Testis (tissue), 3 donors: Measurements from ENCODE around the gene FBXO41. TPM values are rescaled to one million over a fixed set of nuclear protein-coding genes. Genes with fewer than 3 reads are reported as not detected.

Source experiments
- DNase-seq: peaks from one replicate; pipeline ENCODE4 v3.0.0-alpha.2; 2019
- H3K27ac ChIP-seq, 2 donors: fragments of 200-600 bp; sonication (generic); one replicate each; pipeline ENCODE4 v1.5.1; 2019
- H3K27me3 ChIP-seq: fragments of 200-600 bp; sonication (generic); one replicate; pipeline ENCODE4 v1.5.1; 2019
- H3K36me3 ChIP-seq: fragments of 200-600 bp; sonication (generic); one replicate; pipeline ENCODE4 v1.5.1; 2017; ENCODE audit warnings: low read depth; ENCODE audit errors: missing control alignments
- H3K4me1 ChIP-seq: fragments of 200-600 bp; sonication (generic); one replicate; pipeline ENCODE4 v1.5.1; 2019
- H3K4me3 ChIP-seq, 2 donors: fragments of 200-600 bp; sonication (generic); one replicate each; pipeline ENCODE4 v1.5.1; 2017 to 2019
- H3K9me3 ChIP-seq: fragments of 200-600 bp; sonication (generic); one replicate; pipeline ENCODE4 v1.5.1; 2017
- POLR2A ChIP-seq: fragments of 450-650 bp; IDR thresholded peaks from one replicate; pipeline ENCODE4 v1.6.1; 2017; ENCODE audit warnings: antibody characterized with exemption, mild to moderate bottlenecking, moderate library complexity
- WGBS, 2 donors: methylation state at CpG; one replicate each; pipeline ENCODE4 v1.1.5; 2018; 5-methylcytosine and 5-hydroxymethylcytosine counted together
- intact Hi-C: fragments of 100-400 bp; cut with DNase I; formaldehyde crosslinking; loops from one replicate; pipeline ENCODE4 v1.15.1; 2023; ENCODE audit warnings: low total_unique reads
- polyA plus RNA-seq: library from polyadenylated mRNA; stranded (reverse); fragments of 350-450 nt; fragmentation: Illumina TruSeq; extraction: RNeasy Lipid Tissue Mini Kit (QIAGEN cat#74804); gene quantifications from one replicate; pipeline ENCODE4 v1.2.3, GENCODE V29; 2014; ENCODE audit warnings: low read depth, low replicate concordance; ENCODE audit not compliant: insufficient read depth
- total RNA-seq, 2 donors: library from RNA; depleted of rRNA; stranded (reverse); fragments of >200 nt; gene quantifications; one replicate each; pipeline ENCODE4 v1.2.3, GENCODE V29; 2016
- TF ChIP-seq, protein P1 (sequence below), 3 experiments: fragments of 450-650 bp in 2 of 3; fragments of 200-600 bp in 1 of 3; sonication (generic) in 1 of 3; IDR thresholded peaks; one replicate each; pipeline ENCODE4 v1.5.1; 2016 to 2019; ENCODE audit warnings: antibody characterized with exemption in 3 of 3, mild to moderate bottlenecking in 2 of 3, moderate library complexity in 1 of 3

FBXO41 gene
- total and polyA plus RNA-seq, 3 donors from 2014 or later, result 4.9 to 12.4 (median 11.1) TPM

DNA sequence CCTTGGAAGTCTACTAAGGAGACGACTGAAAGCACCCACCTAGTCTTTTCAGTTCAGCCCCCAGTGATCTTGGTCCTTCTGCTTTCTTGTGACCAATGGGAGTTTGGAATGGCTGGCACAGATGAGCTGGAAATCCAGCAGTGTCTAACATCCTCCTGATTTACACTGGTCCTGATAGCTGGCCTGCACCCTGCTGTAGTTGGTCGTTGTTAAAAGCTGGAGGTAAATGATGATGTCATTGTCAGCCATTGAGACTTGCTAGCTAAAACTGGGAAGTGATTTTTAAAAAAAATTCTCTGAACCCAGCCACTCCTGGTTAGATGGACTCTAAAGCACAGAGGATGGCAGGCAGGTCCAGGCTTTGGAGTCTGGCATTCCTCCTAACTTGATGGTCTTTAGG, 30.9 kb downstream of the FBXO41 start:
- 56 to 67% methylated on average over 2 of the region's 2 CpGs for WGBS, 2 donors
- no peaks in the 10 kb centered on the region for H3K27me3 ChIP-seq
- intact Hi-C loops, result no loop called here
- no peaks in the 10 kb centered on the region for H3K9me3 ChIP-seq
- H3K27ac ChIP-seq, result no peak overlapping the region
- no peak for DNase-seq
- no peak for TF ChIP-seq POLR2A
- TF ChIP-seq, protein P1, sequence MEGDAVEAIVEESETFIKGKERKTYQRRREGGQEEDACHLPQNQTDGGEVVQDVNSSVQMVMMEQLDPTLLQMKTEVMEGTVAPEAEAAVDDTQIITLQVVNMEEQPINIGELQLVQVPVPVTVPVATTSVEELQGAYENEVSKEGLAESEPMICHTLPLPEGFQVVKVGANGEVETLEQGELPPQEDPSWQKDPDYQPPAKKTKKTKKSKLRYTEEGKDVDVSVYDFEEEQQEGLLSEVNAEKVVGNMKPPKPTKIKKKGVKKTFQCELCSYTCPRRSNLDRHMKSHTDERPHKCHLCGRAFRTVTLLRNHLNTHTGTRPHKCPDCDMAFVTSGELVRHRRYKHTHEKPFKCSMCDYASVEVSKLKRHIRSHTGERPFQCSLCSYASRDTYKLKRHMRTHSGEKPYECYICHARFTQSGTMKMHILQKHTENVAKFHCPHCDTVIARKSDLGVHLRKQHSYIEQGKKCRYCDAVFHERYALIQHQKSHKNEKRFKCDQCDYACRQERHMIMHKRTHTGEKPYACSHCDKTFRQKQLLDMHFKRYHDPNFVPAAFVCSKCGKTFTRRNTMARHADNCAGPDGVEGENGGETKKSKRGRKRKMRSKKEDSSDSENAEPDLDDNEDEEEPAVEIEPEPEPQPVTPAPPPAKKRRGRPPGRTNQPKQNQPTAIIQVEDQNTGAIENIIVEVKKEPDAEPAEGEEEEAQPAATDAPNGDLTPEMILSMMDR (IDR thresholded peaks at IDR 0.05), result no peak
- H3K4me1 ChIP-seq, result peaks cover 9% of the 10 kb centered on the region
- H3K36me3 ChIP-seq, result no peaks in the 10 kb centered on the region
- H3K4me3 ChIP-seq, result no peak overlapping the region

DNA sequence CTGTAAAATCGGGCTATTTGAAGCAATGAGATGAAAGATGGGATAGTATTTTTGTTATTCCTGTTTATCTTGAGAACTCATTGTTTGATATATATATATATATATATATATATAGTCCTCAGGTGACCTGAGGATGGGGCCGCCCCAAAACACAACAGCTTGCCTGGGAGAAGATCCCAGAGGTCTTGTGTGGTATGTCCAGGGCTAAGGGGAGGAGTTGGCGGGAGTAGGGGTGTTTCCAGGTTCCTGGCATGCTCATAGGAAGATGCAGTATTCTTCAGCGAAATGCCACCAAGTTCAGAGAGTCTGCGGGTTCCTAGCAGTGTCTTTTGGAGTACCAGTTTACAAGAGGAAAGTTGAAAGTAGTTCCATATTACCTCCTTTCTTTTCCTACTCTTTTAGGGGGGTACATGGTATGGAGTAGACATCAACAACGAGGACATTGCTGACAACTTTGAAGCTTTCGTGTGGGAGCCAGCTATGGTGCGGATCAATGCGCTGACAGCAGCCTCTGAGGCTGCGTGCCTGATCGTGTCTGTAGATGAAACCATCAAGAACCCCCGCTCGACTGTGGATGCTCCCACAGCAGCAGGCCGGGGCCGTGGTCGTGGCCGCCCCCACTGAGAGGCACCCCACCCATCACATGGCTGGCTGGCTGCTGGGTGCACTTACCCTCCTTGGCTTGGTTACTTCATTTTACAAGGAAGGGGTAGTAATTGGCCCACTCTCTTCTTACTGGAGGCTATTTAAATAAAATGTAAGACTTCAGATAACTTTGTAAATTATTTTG, 31.8 kb downstream of the FBXO41 start:
- Histone ChIP-seq H3K4me3 (no peak overlapping the region), H3K27me3 (no peaks in the 10 kb centered on the region), H3K4me1 (peaks cover 9% of the 10 kb centered on the region), H3K36me3 (no peaks in the 10 kb centered on the region), H3K9me3 (no peaks in the 10 kb centered on the region), H3K27ac (no peak overlapping the region)
- intact Hi-C loops, result no loop called here
- 85 to 89% methylated on average over 17 of the region's 17 CpGs for WGBS, 2 donors
- TF ChIP-seq, protein P1 (IDR thresholded peaks at IDR 0.05), result no peak
- TF ChIP-seq POLR2A, result no peak
- DNase-seq, result no peak

DNA sequence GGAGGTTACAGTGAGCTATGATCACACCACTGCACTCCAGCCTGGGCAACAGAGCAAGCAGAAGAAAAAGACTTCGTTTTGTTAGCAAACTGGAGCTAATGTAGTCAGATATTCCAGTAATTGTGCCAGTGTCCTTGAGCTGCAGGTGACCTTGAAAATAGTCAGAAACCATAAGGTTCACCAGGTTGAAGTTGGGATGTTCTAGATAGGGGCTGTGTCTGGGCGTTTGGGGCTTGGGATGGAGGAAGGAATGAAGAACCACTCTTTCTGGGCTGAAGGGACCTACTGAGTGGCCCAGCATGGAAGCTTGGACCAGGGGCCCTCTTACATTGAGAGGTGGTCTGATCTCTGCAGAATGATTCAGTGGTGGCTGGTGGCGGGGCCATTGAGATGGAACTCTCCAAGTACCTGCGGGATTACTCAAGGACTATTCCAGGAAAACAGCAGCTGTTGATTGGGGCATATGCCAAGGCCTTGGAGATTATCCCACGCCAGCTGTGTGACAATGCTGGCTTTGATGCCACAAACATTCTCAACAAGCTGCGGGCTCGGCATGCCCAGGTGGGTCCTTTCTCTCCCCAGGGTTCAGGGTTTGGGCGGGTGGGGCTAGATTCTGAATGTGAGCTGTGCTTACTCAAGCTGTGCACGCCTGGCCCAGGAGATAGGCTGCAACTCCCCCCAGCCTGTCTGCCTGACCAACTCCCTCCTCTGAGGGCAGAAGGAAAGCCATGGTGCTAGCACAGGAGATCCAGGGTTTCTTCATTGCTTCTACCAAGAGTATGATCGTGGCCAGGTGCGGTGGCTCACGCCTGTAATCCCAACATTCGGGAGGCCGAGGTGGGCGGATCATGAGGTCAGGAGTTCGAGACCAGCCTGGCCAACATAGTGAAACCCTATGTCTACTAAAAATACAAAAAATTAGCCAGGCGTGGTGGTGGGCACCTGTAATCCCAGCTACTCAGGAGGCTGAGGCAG, 33.1 kb downstream of the FBXO41 start:
- 67 to 72% methylated on average over 15 to 17 of the region's 17 CpGs for WGBS, 2 donors

DNA sequence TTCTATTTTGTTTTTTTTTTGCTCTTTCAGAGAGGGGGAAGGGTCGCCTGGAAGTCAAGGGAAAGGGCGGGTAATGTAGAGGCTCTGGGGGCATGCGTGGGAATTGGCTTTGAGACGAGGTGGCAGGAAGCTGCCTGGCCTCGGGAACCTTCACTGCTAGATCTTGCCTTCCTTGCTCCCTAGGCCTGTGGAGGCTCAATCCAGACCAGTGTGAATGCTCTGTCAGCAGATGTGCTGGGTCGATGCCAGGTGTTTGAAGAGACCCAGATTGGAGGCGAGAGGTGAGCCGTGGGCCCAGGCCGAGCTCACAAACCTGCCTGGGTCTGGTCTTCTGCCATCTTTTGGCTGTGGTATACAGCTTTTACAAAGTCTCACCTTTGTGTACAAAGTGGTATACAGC, 34.6 kb downstream of the FBXO41 start:
- Histone ChIP-seq H3K9me3 (no peaks in the 10 kb centered on the region), H3K4me3 (no peak overlapping the region), H3K4me1 (peaks cover 12% of the 10 kb centered on the region), H3K27me3 (no peaks in the 10 kb centered on the region), H3K27ac (no peak overlapping the region), H3K36me3 (no peaks in the 10 kb centered on the region)
- intact Hi-C loops, result no loop called here
- 59 to 71% methylated on average over 9 of the region's 9 CpGs for WGBS, 2 donors
- DNase-seq, result no peak
- TF ChIP-seq POLR2A, result no peak
- TF ChIP-seq, protein P1 (IDR thresholded peaks at IDR 0.05), result no peak

More for the DNA sequence above, 33.1 kb downstream of the FBXO41 start:
- TF ChIP-seq POLR2A, result no peak
- TF ChIP-seq, protein P1 (IDR thresholded peaks at IDR 0.05), result no peak
- no peak for DNase-seq
- intact Hi-C loops, result no loop called here
- no peaks in the 10 kb centered on the region for H3K36me3 ChIP-seq
- H3K27me3 ChIP-seq, result no peaks in the 10 kb centered on the region
- no peaks in the 10 kb centered on the region for H3K9me3 ChIP-seq
- H3K4me3 ChIP-seq, result no peak overlapping the region
- H3K4me1 ChIP-seq, result peaks cover 9% of the 10 kb centered on the region
- H3K27ac ChIP-seq, result no peak overlapping the region
